Measurements from ENCODE around the gene MRAP2.

Gene MRAP2

DNA sequence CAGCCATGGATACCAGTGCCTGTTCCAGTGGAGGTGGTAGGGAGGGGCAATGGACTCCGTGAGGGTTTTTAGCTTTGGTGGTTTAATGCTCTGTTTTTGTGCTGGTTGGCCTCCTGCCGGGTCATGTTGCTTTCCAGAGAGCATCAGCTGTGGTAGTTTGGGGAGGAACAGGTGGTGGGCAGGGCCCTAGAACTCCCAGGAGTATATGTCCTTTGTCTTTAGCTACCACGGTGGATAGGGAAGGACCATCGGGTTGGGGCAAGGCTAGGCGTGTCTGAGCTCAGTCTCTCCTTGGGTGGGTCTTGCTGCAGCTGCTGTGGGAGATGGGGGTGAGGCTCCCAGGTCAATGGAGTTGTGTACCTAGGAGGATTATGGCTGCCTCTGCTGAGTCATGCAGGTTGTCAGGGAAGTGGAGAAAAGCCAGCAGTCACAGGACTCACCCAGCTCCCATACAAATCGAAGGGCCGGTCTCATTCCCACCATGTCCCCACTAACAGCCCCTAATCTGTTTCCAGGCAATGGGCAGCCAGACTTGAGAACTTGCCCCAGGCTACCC is 38.9 kb downstream of the MRAP2 start:
- no peak for ATAC-seq
- TF ChIP-seq RARB (CRISPR knock-in tag; IDR thresholded peaks at IDR 0.05) (no peak), TCF4 (CRISPR knock-in tag; IDR thresholded peaks at IDR 0.05; ENCODE audit: borderline replicate concordance) (no peak), TOX (CRISPR knock-in tag; IDR thresholded peaks at IDR 0.05; ENCODE audit: borderline replicate concordance) (no peak), ZFP30 (CRISPR knock-in tag; IDR thresholded peaks at IDR 0.05) (no peak), ESRRG (CRISPR knock-in tag; IDR thresholded peaks at IDR 0.05) (no peak), ZFP3 (CRISPR knock-in tag; IDR thresholded peaks at IDR 0.05) (no peak), ZNF565 (CRISPR knock-in tag; conservative IDR thresholded peaks at IDR 0.05; ENCODE audit: low read depth) (no peak), ZNF70 (CRISPR knock-in tag; IDR thresholded peaks at IDR 0.05) (no peak), OSR1 (CRISPR knock-in tag; IDR thresholded peaks at IDR 0.05) (no peak), BACH2 (CRISPR knock-in tag; IDR thresholded peaks at IDR 0.05; ENCODE audit: borderline replicate concordance) (no peak)
- TF ChIP-seq, protein P1, sequence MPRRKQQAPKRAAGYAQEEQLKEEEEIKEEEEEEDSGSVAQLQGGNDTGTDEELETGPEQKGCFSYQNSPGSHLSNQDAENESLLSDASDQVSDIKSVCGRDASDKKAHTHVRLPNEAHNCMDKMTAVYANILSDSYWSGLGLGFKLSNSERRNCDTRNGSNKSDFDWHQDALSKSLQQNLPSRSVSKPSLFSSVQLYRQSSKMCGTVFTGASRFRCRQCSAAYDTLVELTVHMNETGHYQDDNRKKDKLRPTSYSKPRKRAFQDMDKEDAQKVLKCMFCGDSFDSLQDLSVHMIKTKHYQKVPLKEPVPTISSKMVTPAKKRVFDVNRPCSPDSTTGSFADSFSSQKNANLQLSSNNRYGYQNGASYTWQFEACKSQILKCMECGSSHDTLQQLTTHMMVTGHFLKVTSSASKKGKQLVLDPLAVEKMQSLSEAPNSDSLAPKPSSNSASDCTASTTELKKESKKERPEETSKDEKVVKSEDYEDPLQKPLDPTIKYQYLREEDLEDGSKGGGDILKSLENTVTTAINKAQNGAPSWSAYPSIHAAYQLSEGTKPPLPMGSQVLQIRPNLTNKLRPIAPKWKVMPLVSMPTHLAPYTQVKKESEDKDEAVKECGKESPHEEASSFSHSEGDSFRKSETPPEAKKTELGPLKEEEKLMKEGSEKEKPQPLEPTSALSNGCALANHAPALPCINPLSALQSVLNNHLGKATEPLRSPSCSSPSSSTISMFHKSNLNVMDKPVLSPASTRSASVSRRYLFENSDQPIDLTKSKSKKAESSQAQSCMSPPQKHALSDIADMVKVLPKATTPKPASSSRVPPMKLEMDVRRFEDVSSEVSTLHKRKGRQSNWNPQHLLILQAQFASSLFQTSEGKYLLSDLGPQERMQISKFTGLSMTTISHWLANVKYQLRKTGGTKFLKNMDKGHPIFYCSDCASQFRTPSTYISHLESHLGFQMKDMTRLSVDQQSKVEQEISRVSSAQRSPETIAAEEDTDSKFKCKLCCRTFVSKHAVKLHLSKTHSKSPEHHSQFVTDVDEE (CRISPR knock-in tag; IDR thresholded peaks at IDR 0.05), result no peak
- TF ChIP-seq, protein P2, sequence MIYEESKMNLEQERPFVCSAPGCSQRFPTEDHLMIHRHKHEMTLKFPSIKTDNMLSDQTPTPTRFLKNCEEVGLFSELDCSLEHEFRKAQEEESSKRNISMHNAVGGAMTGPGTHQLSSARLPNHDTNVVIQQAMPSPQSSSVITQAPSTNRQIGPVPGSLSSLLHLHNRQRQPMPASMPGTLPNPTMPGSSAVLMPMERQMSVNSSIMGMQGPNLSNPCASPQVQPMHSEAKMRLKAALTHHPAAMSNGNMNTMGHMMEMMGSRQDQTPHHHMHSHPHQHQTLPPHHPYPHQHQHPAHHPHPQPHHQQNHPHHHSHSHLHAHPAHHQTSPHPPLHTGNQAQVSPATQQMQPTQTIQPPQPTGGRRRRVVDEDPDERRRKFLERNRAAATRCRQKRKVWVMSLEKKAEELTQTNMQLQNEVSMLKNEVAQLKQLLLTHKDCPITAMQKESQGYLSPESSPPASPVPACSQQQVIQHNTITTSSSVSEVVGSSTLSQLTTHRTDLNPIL (CRISPR knock-in tag; IDR thresholded peaks at IDR 0.05; ENCODE audit: low read depth), result no peak

DNA sequence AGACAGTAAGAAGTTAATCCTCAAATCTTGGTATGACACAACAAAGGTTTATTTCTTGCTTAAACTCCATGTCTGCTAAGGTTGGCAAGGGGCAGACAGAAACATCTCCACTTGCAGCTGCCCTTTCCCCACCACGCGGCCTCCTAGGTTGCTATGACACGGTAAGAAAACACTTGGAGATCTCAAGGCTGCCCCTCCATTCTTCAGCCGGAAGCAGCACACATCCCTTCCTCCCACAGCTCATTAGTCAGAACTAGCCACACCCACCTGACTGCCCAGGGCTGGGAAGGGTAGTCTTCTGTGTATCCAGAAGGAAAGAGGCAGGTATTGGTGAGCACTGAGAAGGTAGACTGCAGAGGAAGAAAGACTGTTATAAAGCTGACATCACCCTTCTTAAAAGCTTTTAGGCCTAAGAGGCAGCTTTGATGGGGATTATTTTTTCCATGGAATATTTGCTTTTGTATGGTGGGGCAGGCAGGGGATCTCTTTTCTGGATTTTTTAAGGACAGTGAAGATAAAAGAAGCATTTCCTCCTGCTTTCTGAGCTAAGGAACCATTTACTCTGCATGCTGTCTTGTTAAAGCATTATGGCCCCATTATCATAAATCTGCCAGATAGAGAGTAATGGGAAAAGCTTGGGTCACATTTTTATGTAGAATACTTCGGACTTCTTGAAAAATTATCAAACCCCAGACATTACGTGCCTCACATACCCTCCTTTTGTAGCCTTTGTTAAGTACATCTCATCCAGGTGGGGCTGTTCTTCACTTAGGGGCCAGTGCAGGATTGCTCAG is 41.6 kb downstream of the MRAP2 start:
- TF ChIP-seq, protein P2 (CRISPR knock-in tag; IDR thresholded peaks at IDR 0.05; ENCODE audit: low read depth), result no peak
- TF ChIP-seq ESRRG (CRISPR knock-in tag; IDR thresholded peaks at IDR 0.05), result no peak
- TF ChIP-seq GLIS3 (CRISPR knock-in tag; IDR thresholded peaks at IDR 0.05), result no peak
- no peak for TF ChIP-seq ZNF70 (CRISPR knock-in tag; IDR thresholded peaks at IDR 0.05)
- no peak for TF ChIP-seq CSDC2 (CRISPR knock-in tag; IDR thresholded peaks at IDR 0.05)
- TF ChIP-seq ZFP3 (CRISPR knock-in tag; IDR thresholded peaks at IDR 0.05), result no peak
- TF ChIP-seq ZNF565 (CRISPR knock-in tag; conservative IDR thresholded peaks at IDR 0.05; ENCODE audit: low read depth), result no peak
- no peak for TF ChIP-seq BACH2 (CRISPR knock-in tag; IDR thresholded peaks at IDR 0.05; ENCODE audit: borderline replicate concordance)
- TF ChIP-seq, protein P3, sequence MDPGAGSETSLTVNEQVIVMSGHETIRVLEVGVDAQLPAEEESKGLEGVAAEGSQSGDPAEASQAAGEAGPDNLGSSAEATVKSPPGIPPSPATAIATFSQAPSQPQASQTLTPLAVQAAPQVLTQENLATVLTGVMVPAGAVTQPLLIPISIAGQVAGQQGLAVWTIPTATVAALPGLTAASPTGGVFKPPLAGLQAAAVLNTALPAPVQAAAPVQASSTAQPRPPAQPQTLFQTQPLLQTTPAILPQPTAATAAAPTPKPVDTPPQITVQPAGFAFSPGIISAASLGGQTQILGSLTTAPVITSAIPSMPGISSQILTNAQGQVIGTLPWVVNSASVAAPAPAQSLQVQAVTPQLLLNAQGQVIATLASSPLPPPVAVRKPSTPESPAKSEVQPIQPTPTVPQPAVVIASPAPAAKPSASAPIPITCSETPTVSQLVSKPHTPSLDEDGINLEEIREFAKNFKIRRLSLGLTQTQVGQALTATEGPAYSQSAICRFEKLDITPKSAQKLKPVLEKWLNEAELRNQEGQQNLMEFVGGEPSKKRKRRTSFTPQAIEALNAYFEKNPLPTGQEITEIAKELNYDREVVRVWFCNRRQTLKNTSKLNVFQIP (CRISPR knock-in tag; IDR thresholded peaks at IDR 0.05; ENCODE audit: borderline replicate concordance, low read depth), result no peak
- no peak for TF ChIP-seq SNAI2 (CRISPR knock-in tag; IDR thresholded peaks at IDR 0.05)
- TF ChIP-seq, protein P1 (CRISPR knock-in tag; IDR thresholded peaks at IDR 0.05), result no peak
- TF ChIP-seq ZC3H10 (CRISPR knock-in tag; IDR thresholded peaks at IDR 0.05), result no peak
- no peak for ATAC-seq

DNA sequence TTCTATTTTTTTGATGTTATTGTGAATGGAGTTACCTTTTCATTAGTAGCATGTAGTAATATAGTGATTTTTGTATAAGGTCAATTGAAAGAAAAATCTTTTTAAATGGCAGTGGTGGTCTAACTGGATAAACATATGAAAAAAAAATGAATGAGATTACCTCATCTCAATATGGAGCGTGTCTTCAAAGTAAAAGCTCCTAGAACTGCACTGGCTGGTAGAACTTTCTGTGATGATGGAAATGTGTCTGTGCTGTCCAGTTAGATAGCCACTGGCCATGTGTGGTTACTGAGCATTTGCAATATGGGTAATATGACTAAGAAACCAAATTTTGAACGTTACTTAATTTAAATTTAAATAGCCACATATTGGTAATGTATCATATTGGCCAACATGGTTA is 44.1 kb downstream of the MRAP2 start:
- no peak for TF ChIP-seq GLIS3 (CRISPR knock-in tag; IDR thresholded peaks at IDR 0.05)
- ATAC-seq, result no peak

Measured in SK-N-SH treated with all-trans-retinoic acid at 6 μM for 48 hours (cell line).